HK-2 (cell line): ENCODE measurements around the gene LILRA5.
"Not testable (repeated sequence)": the region's sequence is repeated elsewhere in the genome, so short reads cannot be mapped to it uniquely, and the experiment has no call there.

Experiments used
- DNase-seq: peaks from one replicate; pipeline ENCODE4 v3.0.0-alpha.2; 2018; ENCODE audit not compliant: unreplicated experiment

The LILRA5 gene

GRCh38 chr19:54302257-54302656, 10.7 kb downstream of the LILRA5 start:
- no peak for DNase-seq

DNA sequence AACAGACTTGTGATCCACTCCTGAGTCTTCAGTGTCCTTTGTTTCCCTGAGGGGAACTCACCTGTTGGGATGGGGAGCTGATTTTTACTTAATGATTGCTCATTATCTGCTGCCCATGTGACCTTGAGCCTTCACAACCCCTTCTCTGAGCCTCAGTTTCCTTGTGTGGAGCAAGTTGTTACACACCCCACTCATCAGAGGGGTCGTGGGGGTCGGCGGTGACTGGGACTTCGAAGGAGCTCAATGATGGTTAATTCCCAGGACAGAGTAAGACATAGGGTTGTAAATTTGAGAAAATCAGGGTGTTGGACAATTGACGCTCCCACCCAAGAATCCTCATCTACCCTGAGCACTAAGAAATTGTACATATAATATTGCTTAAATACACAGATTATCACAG, 13.5 kb downstream of the LILRA5 start:
- DNase-seq, result no peak

DNA sequence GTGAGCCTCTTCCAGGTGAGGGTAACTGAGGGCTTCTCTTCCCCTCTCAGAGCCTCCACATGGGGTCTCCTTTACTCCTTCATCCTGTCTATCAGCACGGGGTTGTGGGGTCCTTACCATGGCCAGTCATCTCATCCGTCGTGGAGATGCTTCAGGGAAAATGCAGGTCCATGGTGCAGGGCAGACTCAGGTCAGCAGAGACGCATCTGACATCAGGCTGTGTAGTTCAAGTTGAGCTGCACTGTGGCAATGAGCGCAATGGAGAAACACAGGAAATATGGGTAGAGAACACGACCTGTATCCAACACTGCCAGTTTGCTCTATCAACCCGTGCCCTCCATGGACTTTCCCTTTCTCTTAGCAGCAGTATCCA, 13.9 kb downstream of the LILRA5 start:
- no peak for DNase-seq

- DNase-seq, result no peak
Measured at GRCh38 chr19:54298357-54299125, 14.4 kb downstream of the LILRA5 start.

- no peak for DNase-seq
Measured at GRCh38 chr19:54297759-54298305, 15.1 kb downstream of the LILRA5 start.

DNA sequence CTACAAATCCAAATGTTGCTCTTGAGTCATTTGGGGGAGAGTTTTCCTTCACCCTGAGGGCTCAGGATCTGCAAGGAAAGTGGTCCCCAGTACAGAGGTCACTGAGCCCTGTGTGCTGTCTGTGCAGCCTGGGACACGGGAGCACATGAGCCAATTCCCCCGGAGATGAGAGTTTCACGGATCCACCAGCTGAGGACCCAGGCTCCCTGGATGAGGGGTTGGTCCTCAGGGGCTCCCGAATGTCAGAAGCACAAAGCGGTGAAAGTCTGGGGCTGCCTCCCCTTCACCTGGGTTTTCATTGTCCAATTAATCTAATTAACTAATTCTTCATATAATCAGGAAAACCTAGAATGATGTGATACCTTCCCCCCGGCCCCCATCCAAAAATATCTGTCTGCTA, 18.4 kb downstream of the LILRA5 start:
- DNase-seq, result no peak

GRCh38 chr19:54289160-54289559, 23.8 kb downstream of the LILRA5 start:
- DNase-seq, result not testable (repeated sequence)

GRCh38 chr19:54287456-54287855, 25.5 kb downstream of the LILRA5 start:
- no peak for DNase-seq

DNA sequence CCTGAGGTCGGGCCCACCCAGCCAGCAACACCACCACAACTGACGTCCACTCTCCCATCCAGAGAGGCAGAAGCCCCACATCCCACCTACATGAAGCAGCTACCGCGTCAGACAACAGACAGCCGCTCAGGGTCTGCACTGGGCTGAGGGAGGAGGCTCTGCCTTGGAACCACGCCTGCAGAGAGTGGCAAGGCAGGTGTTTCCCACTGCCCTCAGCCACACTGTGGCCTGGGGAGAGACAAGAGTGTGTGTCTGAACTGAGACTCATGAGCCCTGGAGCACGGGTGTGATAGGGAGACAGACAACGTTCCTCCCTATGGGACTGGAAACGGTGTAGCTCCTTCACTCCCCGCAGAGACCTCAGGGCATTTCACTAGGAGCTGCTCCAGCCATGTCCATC, 26.7 kb downstream of the LILRA5 start:
- DNase-seq, result not testable (repeated sequence)

DNA sequence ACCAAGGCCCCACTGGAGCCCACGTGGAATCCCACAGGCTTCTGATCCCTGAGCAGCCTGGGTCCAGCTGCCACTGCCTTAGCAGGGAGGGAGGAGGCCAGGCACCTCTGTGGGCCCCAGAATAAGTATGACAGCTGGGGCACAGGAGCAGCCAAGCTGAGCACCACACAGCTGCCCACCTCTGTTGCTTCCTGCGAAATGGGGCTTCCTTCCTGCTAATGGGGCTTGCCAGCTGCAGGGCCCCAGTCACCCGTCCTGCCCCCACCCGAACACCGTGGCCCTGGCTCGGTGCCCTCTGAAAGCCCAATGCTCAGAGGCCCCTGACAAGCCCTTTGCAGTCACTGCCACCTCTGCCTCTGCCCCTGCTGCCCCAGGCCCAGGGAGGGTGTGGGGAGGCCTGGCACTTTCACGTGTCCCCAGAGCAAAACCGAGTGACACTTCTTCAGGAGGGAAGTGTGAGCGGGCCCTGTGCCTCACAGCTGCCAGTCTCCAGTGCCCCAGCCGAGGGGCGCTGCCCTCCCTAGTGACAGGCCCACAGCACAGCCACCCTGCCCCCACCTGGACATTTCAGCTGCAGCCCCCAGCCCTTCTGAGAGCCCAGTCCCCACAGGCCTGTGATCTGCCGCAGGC, 27.4 kb downstream of the LILRA5 start:
- DNase-seq, result not testable (repeated sequence)

GRCh38 chr19:54282686-54283470, 30.1 kb downstream of the LILRA5 start:
- no peak for DNase-seq

- not testable (repeated sequence) for DNase-seq
Measured at GRCh38 chr19:54281729-54282075, 31.3 kb downstream of the LILRA5 start.

DNA sequence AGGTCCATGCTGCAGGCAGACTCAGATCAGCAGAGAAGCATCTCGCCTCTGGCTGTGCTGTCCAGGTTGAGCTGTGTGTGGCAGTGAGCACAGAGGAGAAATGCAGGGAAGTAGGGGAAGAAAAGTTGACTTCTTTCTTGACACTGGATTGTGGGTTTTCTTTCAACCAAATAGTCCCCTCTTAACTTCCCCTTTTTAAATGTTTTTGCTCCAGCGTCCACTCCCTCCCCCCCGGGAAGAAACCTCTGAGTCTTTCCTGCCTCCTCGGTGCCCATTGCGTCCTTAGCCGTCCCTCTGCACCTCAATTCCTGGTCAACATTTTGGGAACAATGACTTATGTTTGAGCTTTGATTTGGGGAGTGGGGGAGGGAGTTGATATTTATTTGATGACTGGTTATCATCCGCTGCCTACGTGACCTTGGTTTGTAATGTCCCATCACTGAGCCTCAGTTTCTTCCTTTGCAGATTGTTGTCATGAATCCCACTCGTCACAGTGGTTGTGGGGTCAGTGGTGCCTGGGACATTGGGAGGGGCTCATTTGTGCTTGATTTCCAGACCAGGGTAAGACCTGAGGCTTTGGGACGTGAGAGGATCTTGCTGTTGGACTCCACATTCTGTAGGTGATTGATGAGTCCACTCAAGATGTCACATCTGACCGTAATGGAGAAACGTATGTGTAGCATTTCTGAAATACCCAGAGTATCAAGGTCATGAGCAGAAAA, 31.8 kb downstream of the LILRA5 start, which contains the start of gene LILRB2:
Gene LILRB2, minus strand, starts transcription at position 104 of the 722 bp plus-strand sequence. CDS start 614 bp downstream, outside the sequence.
- no peak for DNase-seq

GRCh38 chr19:54280441-54280840, 32.5 kb downstream of the LILRA5 start:
- DNase-seq, result not testable (repeated sequence)

GRCh38 chr19:54280025-54280424, 32.9 kb downstream of the LILRA5 start:
- DNase-seq, result not testable (repeated sequence)

- DNase-seq, result no peak
Measured at GRCh38 chr19:54279406-54279962, 33.5 kb downstream of the LILRA5 start.

DNA sequence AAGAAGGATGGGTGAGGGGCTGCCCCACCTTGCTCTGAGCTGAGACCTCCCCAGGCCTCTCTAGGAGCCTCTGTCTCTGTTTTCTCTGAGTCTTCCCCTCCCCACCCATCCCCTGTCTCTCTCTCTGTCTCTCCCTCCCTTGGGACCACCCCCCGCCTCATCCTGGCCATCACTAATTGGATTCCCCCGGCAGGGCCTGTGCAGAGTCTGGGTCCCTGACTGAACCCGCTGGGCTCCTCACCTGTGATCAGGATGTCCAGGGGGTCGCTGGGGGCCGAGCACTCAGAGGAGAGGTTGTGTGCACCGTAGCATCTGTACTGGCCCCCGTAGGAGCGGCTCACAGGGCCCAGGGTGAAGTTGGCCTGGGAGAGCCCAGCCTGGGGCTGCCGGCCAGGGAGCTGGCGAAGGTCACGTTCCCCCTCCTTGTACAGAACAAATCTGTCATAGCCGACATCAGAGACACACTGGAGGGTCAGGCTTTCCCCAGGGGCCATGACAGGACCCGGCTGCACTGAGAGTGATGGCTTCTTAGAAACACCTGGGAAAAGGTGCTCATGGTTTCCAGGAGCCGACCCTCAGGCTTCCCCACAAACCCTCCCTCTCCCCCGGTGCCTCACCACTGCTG, 34.3 kb downstream of the LILRA5 start:
- not testable (repeated sequence) for DNase-seq

- not testable (repeated sequence) for DNase-seq
Measured at GRCh38 chr19:54278056-54278455, 34.9 kb downstream of the LILRA5 start.

DNA sequence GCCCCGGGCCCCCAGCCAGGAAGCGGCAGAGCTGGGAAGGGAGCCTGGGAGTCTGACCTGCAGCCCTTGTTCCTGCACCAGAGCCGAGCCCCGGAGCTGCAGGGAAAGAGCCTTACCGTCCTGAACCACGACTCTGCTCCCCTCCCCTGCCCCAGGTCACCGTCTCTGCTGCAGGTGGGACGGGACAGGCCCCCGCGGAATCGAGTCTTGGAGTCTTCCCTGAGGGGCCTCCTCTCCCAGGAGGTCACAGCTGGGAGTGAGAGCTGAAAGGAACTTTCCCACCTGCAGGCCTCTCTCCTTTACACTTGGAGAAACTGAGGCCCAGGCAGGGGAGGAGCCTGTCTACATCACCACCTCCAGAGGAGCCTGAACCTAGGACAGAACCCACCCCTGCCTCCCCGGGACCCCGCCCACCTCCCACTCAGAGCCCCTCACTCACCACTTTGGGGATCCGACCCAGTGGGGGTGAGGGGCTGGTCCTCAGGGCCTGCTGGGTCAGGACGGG, 35.8 kb downstream of the LILRA5 start:
- not testable (repeated sequence) for DNase-seq

- DNase-seq, result no peak
Measured at GRCh38 chr19:54275951-54276350, 37.0 kb downstream of the LILRA5 start.

- DNase-seq, result not testable (repeated sequence)
Measured at GRCh38 chr19:54274516-54274915, 38.5 kb downstream of the LILRA5 start.
